Renal cortical epithelial cell (primary cell): ENCODE data around the gene ACADS. TPM values are rescaled to one million over a fixed set of nuclear protein-coding genes. Genes with fewer than 3 reads are reported as not detected.
"Not testable (repeated sequence)": the region's sequence is repeated elsewhere in the genome, so short reads cannot be mapped to it uniquely, and the experiment has no call there.

ENCODE experiments used
- DNase-seq: peaks from one replicate; pipeline ENCODE4 v3.0.0-alpha.2; 2011; ENCODE audit warnings: low read depth
- total RNA-seq: library from RNA; depleted of rRNA; stranded (reverse); fragments of >200 nt; gene quantifications from 2 replicates; pipeline ENCODE4 v1.2.3, GENCODE V29; 2014

ACADS gene
- total RNA-seq, 1 donor from 2014 or later, result 28.0 TPM

DNA sequence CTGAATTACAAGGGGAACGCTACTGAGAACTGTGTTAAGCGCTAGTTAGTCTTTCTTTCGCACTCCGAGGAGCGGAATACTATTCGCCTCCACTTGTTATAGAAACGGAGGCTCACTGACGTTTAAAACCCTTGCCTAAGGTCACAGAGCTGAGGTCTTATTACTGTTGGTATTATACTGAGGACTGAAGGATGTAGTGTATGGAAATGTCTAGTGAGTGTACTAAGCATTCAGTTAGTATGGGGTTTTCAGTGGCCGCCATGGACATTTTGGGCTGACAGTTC lies 826 bp downstream of the ACADS start:
- no peak for DNase-seq

DNA sequence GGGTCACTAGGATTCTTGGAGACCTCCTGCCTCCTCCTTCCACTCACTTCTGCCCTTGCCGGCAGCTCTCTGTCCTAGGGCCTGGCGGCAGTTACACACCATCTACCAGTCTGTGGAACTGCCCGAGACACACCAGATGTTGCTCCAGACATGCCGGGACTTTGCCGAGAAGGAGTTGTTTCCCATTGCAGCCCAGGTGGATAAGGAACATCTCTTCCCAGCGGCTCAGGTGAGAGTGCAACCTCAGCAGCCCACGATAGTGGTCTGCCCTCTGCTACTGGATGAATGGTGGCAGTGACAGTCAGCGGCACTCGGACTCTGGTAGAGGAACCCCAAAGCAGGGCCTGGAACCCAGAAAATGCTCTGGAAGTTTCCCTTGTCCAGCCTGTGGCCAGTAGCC lies 1.3 kb downstream of the ACADS start:
- DNase-seq, result no peak

DNA sequence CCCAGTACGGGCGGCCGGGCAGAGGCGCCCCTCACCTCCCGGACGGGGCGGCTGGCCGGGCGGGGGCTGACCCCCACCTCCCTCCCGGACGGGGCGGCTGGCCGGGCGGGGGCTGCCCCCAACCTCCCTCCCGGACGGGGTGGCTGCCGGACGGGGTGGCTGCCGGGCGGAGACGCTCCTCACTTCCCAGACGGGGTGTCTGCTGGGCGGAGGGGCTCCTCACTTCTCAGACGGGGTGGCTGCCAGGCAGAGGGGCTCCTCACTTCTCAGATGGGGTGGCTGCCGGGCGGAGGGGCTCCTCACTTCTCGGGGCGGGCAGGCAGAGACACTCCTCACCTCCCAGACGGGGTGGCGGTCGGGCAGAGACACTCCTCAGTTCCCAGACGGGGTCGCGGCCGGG lies 6.6 kb downstream of the ACADS start:
- not testable (repeated sequence) for DNase-seq

DNA sequence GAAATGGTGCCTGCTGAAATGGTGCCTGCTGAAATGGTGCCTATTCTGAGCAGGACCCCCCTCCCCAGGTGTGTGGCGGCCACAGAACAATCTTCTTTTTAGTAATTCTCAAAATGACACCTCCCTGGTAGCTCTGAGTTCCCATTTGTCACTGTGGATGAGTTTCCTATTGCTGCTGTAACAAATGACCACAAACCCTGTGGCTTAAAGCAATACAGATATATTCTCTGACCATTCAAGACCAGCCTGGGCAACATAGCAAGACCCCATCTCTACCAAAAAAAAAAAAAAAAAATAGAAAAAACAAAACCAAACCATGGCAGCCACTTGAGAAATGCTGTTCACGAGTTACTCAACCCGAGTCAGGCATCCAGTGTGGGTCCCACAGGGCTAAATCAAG lies 7.9 kb downstream of the ACADS start:
- no peak for DNase-seq

DNA sequence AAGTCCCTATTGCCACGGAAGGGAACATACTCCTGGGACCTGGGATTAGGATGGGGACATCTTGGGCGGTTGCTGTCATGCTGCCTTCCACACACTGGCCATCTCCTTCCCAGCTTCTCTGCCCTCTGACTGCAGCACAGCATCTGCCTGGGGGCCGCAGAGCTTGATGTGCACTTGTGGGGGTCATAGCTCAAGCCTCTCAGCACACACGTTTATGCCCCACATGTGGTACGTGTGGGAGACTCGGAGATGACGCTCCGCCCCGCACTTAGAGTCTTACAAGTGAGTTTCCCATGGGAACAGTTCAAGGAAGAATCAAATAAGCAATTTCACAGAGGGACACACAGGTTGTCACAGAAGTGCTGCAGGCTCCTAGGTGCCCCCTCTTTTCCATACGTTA lies 8.6 kb downstream of the ACADS start:
- no peak for DNase-seq

DNA sequence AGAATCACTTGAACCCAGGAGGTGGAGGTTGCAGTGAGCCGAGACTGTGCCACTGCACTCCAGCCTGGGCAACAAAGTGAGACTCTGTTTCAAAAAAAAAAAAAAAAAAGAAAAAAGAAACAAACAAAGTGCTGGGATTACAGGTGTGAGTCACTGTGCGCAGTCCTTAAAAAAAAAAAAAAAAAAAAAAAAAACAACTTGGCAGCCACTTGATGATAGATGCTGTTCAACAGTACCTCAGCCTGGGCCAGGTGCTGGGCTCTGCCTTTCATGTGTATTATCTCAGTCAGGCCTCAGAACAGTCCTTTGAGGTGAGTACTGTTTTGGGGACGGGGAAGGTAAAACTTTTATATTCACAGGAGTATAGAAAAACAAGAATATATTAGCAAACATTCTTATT lies 9.6 kb downstream of the ACADS start:
- no peak for DNase-seq

DNA sequence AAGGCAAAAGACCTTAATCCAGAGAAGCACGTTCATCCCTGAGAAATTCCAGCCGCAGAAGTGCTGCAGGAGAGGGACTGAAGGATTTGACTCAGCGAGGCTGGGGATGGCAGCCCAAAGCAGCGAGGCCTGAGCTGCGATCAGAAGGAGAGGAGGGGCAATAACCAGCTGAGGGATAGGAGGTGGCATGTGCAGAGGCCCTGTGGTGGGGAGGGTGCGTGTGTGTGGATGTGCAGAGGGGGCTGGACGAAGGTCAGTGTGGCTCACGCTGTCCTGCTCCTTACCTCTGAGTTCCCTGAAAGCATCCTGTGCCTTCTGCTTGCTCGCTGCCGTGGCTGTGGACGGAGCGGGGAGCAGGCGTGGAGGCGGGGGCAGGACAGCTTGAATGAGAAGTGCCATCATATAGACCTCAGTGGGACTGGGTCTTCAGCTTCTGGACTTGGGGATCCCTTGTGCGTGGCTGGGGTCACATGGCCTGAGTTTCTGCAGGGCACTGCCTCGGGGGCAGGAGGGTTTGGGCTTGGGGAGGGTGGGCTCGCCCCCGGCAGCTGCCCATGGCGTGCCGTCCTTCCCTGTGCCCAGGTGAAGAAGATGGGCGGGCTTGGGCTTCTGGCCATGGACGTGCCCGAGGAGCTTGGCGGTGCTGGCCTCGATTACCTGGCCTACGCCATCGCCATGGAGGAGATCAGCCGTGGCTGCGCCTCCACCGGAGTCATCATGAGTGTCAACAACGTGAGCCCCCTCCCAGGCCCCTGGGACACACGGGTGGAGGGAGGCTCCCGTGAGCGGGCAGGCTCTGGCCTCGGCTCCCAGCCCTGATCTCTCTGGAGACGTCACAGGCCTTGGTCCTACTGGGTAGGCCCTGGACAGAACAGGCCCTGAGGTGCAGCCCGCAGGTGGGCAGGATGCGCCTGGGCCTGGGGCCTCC lies 11.0 kb downstream of the ACADS start:
- DNase-seq, result no peak

DNA sequence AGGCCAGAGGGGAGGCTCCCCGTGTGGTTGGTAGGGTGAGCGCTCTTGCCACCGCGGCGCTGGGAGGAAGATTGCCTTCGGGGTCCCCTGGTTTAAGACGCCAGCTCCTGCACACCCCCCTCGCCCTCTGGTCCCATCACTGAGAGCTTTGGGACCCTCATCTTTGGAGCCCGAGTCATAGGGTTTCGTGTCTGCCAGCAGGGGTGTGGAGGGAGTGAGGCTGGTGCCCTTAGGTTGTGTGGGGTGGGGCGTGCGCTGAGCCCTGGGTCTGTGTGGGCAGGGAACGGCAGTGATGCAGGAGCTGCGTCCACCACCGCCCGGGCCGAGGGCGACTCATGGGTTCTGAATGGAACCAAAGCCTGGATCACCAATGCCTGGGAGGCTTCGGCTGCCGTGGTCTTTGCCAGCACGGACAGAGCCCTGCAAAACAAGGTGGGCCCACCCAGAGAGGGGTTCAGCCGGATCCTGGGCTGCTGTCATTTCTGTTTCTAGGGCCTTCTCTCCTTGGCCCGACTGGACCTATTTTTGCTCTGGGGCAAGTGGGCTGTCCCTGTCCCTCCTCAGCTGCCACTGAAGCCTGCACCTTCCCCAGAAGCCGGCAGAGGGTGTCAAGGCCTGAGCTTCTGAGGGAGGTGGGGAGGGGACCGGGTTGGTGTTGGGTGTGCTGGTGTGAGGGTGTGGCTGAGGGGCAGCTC lies 12.1 kb downstream of the ACADS start:
- DNase-seq, result no peak

DNA sequence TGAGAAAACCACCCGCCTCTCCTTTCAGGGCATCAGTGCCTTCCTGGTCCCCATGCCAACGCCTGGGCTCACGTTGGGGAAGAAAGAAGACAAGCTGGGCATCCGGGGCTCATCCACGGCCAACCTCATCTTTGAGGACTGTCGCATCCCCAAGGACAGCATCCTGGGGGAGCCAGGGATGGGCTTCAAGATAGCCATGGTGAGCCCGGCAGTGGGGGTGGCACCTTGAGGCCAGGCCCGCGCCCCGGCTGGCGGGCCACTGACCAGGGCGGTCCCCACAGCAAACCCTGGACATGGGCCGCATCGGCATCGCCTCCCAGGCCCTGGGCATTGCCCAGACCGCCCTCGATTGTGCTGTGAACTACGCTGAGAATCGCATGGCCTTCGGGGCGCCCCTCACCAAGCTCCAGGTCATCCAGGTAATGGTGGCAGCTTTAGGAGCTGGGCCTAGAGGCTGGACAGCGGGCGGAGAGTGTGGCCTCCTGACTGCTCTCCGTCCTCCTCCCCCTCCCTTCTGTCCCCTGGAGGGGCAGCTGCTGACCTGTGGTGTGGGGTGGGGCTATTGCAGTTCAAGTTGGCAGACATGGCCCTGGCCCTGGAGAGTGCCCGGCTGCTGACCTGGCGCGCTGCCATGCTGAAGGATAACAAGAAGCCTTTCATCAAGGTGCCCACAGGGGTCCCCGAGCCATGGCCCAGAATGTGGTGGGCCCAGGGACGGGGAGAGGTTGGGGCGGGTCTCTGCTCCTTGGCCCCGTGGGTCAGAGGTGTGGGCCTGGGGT lies 12.8 kb downstream of the ACADS start:
- DNase-seq, result no peak

DNA sequence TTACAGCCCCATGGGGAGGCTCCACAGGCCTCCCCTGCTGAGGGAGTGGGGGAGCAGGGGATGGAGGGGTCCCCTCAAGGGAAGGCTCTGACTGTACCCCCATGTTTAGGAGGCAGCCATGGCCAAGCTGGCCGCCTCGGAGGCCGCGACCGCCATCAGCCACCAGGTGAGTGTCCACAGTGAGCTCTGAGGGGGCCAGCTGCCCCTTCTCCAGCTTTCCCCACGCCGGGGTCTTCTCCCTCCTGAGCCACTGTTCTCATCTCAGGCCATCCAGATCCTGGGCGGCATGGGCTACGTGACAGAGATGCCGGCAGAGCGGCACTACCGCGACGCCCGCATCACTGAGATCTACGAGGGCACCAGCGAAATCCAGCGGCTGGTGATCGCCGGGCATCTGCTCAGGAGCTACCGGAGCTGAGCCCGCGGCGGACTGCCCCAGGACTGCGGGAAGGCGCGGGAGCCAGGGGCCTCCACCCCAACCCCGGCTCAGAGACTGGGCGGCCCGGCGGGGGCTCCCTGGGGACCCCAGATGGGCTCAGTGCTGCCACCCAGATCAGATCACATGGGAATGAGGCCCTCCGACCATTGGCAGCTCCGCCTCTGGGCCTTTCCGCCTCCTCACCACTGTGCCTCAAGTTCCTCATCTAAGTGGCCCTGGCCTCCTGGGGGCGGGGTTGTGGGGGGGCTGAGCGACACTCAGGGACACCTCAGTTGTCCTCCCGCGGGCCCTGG lies 13.6 kb downstream of the ACADS start:
- no peak for DNase-seq

DNA sequence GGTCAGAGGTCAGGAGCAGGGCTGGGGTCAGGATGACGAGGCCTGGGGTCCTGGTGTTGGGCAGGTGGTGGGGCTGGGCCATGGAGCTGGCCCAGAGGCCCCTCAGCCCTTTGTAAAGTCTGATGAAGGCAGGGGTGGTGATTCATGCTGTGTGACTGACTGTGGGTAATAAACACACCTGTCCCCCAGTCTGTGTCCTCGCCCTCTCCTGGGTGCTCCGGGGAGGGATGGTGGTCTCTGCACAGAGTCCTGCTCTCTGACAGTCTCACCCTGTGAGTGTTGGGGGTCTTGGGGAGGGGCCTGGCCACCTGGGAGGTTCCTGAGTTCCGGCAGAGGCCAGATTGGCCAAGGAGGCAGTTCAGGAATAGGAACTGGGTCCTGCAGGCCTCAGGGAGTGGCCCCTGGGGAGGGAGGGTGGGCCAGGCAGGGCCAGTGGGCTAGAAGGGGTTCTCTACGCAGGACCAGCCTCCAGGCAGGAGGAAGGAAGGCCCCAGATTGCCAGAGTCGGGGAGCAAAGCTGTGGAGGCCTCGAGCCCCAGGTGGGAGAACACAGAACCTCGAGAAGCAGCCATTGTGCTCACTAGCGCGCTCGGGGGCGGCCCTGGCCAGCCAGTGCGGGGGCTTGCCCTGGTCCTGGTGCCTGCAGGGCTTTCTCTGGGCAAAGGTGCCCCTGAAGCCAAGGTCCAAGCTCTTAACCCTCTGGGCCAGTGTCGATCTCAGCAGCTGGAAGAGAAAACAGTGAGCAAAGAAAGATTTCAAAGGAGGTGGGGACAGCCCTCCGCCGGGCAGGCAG lies 14.4 kb downstream of the ACADS start:
- no peak for DNase-seq

DNA sequence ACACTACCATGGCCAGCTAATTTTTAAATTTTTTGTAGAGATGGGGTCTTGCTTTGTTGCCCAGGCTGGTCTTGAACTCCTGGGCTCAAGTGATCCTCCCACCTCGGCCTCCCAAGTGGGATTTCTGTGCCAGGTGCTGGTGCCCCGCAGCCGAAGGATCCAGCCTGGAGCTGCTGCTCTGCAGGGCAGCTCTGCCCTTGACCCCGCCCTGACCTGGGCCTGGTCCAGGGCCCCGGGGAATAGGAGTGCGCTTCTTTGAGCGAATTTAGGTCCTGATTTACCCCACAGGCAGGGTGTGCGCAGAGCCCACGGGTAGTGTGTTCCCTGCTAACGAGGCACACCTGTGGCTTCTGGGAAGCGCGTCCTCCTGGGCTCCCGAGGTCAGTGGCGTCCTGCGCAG lies 15.2 kb downstream of the ACADS start:
- DNase-seq, result no peak

DNA sequence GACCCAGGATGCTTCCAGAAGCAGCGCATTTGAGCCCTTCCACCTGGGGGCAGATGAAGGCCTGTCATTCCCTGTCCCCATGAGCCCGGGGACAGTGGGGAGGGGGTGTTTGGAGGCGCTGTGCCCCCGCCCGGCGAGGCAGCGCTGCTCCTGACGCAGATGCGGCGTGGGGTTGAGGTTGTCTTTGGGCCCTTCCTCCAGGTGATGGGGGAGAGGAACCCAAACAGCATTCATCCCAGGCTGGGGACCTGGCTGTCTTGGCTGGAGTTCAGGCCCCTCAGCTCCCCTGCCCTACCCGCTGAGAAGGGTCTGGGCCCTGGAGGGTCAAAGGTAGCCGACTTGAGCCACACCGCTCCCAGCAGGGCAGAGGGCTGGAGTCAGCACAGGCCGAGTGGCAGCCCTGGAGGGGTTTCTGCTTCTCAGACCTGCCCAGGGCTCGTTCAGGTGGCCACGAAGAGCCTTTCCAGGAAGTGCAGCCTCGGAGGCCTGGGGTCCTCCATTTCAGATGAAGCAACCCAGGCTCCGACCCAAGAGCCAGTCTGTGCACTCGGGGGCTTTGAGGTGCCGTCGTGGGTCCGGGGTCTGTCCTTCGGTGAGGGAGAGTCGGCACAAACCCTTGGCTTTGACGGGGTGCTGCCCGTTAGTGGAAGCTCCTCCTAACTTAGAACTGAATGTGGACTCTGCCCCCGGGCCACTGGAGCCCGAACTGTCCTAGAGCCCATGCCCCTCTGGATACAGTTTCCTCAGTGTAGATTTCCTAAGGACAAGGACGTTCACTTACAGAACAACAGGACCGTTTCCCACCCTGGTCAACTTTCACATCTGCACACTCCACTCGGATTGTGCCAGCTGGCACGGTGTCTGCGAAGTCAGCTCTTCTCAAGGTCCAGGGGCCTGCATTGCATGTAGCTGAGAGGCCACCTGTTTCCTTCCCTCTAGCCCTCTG lies 16.1 kb downstream of the ACADS start:
- no peak for DNase-seq

DNA sequence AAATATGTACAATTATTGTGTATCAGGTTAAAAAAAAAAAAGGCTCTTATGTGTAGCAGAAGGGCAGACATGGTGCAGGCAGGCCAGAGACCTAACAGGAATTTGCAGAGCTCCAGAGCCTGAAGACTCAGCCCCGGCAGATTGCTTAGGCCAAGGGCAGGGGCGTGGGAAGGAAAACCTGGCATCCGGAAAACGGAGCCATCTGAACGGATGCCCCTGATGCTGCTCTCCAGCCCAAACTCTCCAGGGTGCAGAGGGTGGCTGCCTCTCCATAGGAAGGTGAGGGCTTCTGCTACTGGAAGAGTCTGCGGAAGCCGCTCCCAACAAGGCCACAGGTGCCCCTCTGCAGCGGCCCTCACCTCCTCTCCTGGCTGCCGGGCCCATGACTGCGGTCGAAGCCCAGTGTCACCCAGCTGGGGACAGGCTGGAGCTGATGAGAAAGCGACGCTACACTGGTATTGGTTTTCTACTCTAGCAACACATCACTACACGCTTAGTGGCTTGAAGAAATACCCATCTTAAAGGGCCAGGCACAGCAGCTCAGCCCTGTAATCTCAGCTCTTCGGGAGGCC lies 19.4 kb downstream of the ACADS start:
- no peak for DNase-seq

DNA sequence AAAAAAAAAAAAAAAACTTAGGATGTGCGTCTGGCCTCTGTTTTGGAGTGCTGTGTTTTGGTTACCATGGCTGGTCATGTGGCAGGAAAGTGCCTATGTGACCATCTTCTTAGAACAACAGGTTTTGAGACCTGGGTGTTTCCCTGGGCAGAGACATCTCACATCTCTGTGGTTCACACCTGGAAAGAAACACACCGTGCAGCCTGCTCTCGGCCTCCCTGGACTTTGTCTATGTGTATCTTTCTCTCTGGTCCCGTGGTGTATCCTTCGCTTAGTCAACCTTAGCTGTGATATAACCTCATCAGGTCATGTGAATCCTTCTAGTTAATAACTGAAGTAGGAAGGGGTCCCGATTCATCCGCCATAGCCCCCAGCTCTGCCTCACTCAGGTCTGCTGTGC lies 22.6 kb downstream of the ACADS start:
- DNase-seq, result no peak

DNA sequence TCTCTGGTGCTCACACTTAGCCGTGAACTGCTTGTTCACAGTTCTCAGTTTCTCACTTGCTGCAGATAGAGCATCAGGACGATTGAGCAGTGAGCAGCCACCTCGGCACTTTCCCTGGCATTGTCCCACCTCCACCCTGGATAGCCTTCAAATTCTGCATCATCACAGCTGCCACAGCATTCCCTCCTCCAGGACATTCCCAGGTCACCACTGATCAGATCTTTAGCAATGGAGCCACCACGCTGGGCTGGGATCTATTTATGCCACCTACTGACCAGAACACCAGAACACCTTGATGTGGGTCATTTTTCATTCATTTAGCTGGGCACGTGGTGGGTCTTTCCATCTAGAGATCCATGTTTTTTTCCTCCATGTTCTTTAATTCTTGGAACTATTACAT lies 23.6 kb downstream of the ACADS start:
- DNase-seq, result no peak

DNA sequence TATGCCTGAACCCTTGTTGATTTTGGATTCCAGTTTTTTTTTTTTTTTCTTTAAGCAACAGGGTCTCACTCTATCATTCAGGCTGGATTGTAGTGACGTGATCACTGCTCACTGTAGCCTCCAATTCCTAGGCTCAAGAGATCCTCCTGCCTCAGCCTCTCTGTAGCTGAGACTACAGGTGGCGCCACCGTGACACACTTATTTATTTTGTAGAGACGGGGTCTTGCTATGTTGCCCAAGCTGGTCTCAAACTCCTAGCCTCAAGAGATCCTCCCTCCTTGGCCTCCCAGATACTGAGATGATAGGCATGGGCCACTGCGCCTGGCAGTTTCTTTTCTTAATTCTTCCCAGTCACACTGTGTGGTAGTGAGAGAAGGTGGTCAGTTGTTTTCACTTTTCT lies 25.2 kb downstream of the ACADS start:
- no peak for DNase-seq

DNA sequence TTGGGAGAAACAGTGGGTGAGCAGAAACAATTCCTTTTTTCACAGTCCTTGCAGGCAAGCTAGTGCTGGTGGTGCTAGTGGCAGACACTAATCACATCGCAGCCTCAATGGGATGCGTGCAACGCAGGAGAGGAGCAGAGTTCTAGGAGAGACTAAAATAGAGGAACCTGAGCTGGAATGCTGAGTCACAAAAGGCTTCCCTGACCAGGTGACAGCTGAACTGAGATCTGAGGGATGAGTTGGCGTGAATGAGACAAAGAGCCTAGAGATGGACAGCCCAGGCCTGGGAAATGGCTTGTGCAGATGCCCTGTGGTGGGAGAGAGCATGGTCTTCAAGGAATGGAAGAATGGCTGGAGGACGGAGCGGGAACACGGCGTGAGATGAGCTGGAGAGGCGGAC lies 25.8 kb downstream of the ACADS start:
- DNase-seq, result no peak

DNA sequence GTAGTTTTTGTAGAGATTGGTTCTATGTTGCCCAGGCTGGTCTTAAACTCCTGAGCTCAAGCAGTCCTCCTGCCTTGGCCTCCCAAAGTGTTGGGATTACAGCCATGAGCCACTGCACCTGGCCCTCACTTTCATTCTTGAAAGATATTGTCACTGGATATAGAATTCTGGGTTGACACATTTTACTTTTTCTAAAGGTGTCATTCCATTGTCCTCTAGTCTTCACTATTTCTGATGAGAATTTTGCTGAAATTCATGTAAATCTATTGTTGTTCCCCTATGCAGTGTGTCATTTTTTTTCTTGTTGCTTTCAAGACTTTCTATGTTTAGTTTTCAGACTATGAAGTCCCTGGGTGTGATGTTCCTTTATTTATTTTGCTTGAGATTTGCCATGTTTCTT lies 29.2 kb downstream of the ACADS start:
- no peak for DNase-seq

DNA sequence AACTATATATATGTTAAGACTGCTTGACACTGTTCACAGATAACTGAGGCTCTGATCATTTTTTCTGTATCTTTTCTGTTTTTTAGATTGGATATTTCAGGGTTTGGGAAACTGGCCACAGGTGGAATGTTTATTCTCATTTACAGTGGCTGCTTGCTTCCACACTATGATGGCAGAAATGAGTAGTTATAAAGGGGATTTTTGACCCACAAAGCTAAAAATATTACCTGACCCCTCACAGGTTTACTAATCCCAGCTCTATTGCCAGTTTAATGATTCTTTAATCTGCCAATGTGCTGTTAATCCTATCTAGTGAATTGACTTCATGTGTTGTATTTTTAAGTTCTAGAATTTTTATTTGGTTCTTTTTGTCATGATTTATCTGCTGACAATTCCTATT lies 29.6 kb downstream of the ACADS start:
- DNase-seq, result no peak
